Loucy (cell line): Measurements from ENCODE around the gene TSPYL2.

Source experiments
- H2AFZ ChIP-seq: fragments of 200-600 bp; sonication (generic); 2 replicates; pipeline ENCODE4 v1.6.0; 2016; ENCODE audit warnings: antibody characterized with exemption, mild to moderate bottlenecking, low read length, moderate library complexity
- H3F3A ChIP-seq: fragments of 200-600 bp; 2 replicates; pipeline ENCODE4 v1.6.0; 2016; ENCODE audit warnings: antibody characterized with exemption, low read depth, mild to moderate bottlenecking
- H3K27me3 ChIP-seq: fragments of 200-600 bp; sonication (generic); 2 replicates; pipeline ENCODE4 v1.6.1; 2014; ENCODE audit warnings: low read length, mild to moderate bottlenecking; ENCODE audit not compliant: insufficient read depth, poor library complexity, severe bottlenecking
- H3K36me3 ChIP-seq: fragments of 200-600 bp; sonication (generic); 2 replicates; pipeline ENCODE4 v1.6.1; 2016; ENCODE audit warnings: low read length; ENCODE audit not compliant: insufficient read depth
- H3K4me1 ChIP-seq: fragments of 200-600 bp; sonication (generic); 2 replicates; pipeline ENCODE4 v1.5.1; 2014; ENCODE audit warnings: low read length, mild to moderate bottlenecking; ENCODE audit not compliant: insufficient read depth, poor library complexity, severe bottlenecking
- H3K4me2 ChIP-seq: fragments of 200-600 bp; sonication (generic); 2 replicates; pipeline ENCODE4 v1.6.0; 2014; ENCODE audit warnings: antibody characterized with exemption, low read length, low read depth, mild to moderate bottlenecking; ENCODE audit not compliant: poor library complexity, severe bottlenecking
- H3K4me3 ChIP-seq: fragments of 200-600 bp; sonication (generic); 2 replicates; pipeline ENCODE4 v1.5.1; 2014; ENCODE audit warnings: low read length, mild to moderate bottlenecking, mixed read lengths; ENCODE audit not compliant: poor library complexity, severe bottlenecking
- H3K79me2 ChIP-seq: fragments of 200-600 bp; sonication (generic); 2 replicates; pipeline ENCODE4 v1.6.1; 2014; ENCODE audit warnings: low read length; ENCODE audit not compliant: insufficient read depth
- H3K9ac ChIP-seq: fragments of 200-600 bp; sonication (generic); 2 replicates; pipeline ENCODE4 v1.6.0; 2014; ENCODE audit warnings: mild to moderate bottlenecking, low read depth, low read length, moderate library complexity; ENCODE audit not compliant: poor library complexity, severe bottlenecking
- H3K9me2 ChIP-seq: fragments of 200-600 bp; sonication (generic); replicated peaks from 2 replicates; pipeline ENCODE4 v1.6.1; 2016; ENCODE audit warnings: low read depth, low read length, mixed read lengths
- H3K9me3 ChIP-seq: fragments of 200-600 bp; sonication (generic); 2 replicates; pipeline ENCODE4 v1.6.1; 2014; ENCODE audit warnings: mild to moderate bottlenecking, antibody characterized with exemption, low read length, low read depth; ENCODE audit not compliant: insufficient read depth
- H4K20me1 ChIP-seq: fragments of 200-600 bp; sonication (generic); 2 replicates; pipeline ENCODE4 v1.6.0; 2014; ENCODE audit warnings: antibody characterized with exemption, low read length, mild to moderate bottlenecking; ENCODE audit not compliant: insufficient read depth, poor library complexity, severe bottlenecking
- EZH2phosphoT487 ChIP-seq: fragments of 200-600 bp; IDR thresholded peaks from 2 replicates; pipeline ENCODE4 v1.6.1; 2018; ENCODE audit warnings: antibody characterized with exemption, mild to moderate bottlenecking, moderate library complexity, borderline replicate concordance
- TF ChIP-seq, protein P1 (sequence below): fragments of 200-600 bp; sonication (generic); conservative IDR thresholded peaks from 2 replicates; pipeline ENCODE4 v1.5.1; 2014; ENCODE audit warnings: mild to moderate bottlenecking, antibody characterized with exemption, low read length

Gene TSPYL2

GRCh38 chrX:53116101-53116500, 33.9 kb downstream of the TSPYL2 start:
- Histone ChIP-seq H3K4me1 (no peaks in the 10 kb centered on the region), H3K4me3 (no peak overlapping the region), H3K4me2 (no peak overlapping the region), H3K9me3 (no peaks in the 10 kb centered on the region), H3K36me3 (peaks cover 8% of the 10 kb centered on the region; the same call in 1 of the 2 replicates), H3K79me2 (peaks cover 9% of the 10 kb centered on the region; the same call in 1 of the 2 replicates), H3K27me3 (no peaks in the 10 kb centered on the region), H3K9ac (no peak overlapping the region), H3K9me2 (no peaks in the 10 kb centered on the region), H4K20me1 (no peaks in the 10 kb centered on the region), H2AFZ (no peak overlapping the region), H3F3A (no peaks in the 10 kb centered on the region)
- no peak for TF ChIP-seq EZH2phosphoT487
- TF ChIP-seq, protein P1, sequence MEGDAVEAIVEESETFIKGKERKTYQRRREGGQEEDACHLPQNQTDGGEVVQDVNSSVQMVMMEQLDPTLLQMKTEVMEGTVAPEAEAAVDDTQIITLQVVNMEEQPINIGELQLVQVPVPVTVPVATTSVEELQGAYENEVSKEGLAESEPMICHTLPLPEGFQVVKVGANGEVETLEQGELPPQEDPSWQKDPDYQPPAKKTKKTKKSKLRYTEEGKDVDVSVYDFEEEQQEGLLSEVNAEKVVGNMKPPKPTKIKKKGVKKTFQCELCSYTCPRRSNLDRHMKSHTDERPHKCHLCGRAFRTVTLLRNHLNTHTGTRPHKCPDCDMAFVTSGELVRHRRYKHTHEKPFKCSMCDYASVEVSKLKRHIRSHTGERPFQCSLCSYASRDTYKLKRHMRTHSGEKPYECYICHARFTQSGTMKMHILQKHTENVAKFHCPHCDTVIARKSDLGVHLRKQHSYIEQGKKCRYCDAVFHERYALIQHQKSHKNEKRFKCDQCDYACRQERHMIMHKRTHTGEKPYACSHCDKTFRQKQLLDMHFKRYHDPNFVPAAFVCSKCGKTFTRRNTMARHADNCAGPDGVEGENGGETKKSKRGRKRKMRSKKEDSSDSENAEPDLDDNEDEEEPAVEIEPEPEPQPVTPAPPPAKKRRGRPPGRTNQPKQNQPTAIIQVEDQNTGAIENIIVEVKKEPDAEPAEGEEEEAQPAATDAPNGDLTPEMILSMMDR: no peak

GRCh38 chrX:53122013-53122412, 39.8 kb downstream of the TSPYL2 start:
- no peak overlapping the region for H3K9ac ChIP-seq
- TF ChIP-seq, protein P1: no peak
- no peaks in the 10 kb centered on the region for H3K27me3 ChIP-seq
- H3K4me2 ChIP-seq: no peak overlapping the region
- no peak overlapping the region for H3K4me3 ChIP-seq
- H4K20me1 ChIP-seq: no peaks in the 10 kb centered on the region
- no peak overlapping the region for H2AFZ ChIP-seq
- H3F3A ChIP-seq: no peaks in the 10 kb centered on the region
- peaks cover 18% of the 10 kb centered on the region; the same call in 1 of the 2 replicates for H3K79me2 ChIP-seq
- no peaks in the 10 kb centered on the region; the same call in 1 of the 2 replicates for H3K9me3 ChIP-seq
- H3K9me2 ChIP-seq: no peaks in the 10 kb centered on the region
- no peaks in the 10 kb centered on the region for H3K4me1 ChIP-seq
- H3K36me3 ChIP-seq: no peaks in the 10 kb centered on the region; the same call in 1 of the 2 replicates

DNA sequence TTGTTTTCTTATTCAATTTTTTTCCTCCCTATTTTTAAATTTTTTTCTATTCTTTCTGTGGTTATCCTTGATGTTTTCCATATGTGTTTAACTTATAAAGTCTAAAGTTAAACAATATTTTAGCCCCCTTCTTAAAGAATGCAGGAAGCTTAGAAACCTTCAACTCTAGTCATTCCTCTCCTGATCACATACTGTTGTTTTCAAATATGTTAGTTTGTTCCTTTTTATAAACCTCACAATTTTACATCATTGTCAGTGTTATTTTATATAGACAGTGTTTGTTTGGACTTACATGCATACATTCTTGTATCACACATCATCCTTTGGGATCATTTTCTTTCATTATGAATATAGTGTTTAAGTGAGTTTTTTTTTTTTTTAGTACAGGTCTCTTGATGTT, 43.3 kb downstream of the TSPYL2 start:
- Histone ChIP-seq H3K4me3 (no peak overlapping the region), H3K79me2 (peaks cover 18% of the 10 kb centered on the region; the same call in 1 of the 2 replicates), H3K27me3 (no peaks in the 10 kb centered on the region), H3K9me2 (no peaks in the 10 kb centered on the region), H3K4me1 (no peaks in the 10 kb centered on the region), H3K9me3 (no peaks in the 10 kb centered on the region; the same call in 1 of the 2 replicates), H3K4me2 (no peak overlapping the region), H3K36me3 (no peaks in the 10 kb centered on the region; the same call in 1 of the 2 replicates), H3K9ac (no peak overlapping the region), H4K20me1 (no peaks in the 10 kb centered on the region), H2AFZ (no peak overlapping the region), H3F3A (no peaks in the 10 kb centered on the region)
- no peak for TF ChIP-seq EZH2phosphoT487
- TF ChIP-seq, protein P1: no peak
